ENCODE results near the gene ZNF207. TPM values are rescaled to one million over a fixed set of nuclear protein-coding genes. Genes with fewer than 3 reads are reported as not detected.
A peak's percentile ranks its signal among the peaks of the same experiment; 100 is the strongest.

ZNF207 gene
- total and polyA plus RNA-seq, 9 of the 15 experiments (the other 6 are each of a cell fraction or from before 2014, with no cell fraction given), result 123 to 370 (median 250) TPM

DNA sequence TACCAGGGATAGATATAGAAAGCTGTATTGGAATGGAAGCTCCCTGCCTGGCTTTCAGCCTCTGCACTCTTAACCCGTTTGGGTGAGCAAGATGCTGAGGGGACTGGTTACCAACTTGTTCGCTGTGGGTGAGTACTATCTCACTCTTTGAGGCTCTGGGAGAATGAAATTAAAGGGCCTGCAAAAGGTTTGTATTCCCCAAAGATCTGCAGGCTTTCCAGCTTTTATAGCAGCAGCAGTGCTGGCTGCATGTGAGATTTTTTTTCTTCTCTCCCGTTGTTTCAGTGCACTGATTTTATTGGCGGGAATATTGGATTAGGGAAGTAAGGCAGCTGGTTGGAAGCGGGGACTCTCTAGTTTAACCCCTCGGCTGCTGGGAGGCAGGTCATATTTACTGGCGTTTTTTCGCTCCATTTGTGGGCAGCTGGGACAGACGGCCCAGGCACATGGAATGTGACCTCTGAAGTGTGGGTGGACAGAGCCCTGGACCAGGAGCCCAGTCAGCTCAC is 38.9 kb upstream of the ZNF207 start:
- H3K4me2 ChIP-seq (ENCODE audit: insufficient read depth, low read length), result no peak overlapping the region
- DNase-seq (ENCODE audit: extremely low read depth in 1 of 4, low spot score in 3 of 4), result no peak
- no peak overlapping the region for H3K9ac ChIP-seq (ENCODE audit: insufficient read depth in 1 of 2, low read depth in 2 of 2, low read length in 2 of 2)
- no peak overlapping the region for H3K4me3 ChIP-seq
- ChIA-PET POLR2A (interaction anchor here (0.6 to 0.7 kb wide), 2 partner anchors 35 to 98 kb away, joined by 3 read pairs; no protein-coding TSS in a partner anchor), CTCF (ENCODE audit: low intra/inter-chr PET ratio) (no interaction called here)
- no peak for FAIRE-seq
- no peak overlapping the region for H3K27ac ChIP-seq (ENCODE audit: extremely low read depth, low read depth, low read length)
- BruUV-seq (replicated peaks), result no TSS peak
- no peak for ATAC-seq
- TF ChIP-seq, protein P1, sequence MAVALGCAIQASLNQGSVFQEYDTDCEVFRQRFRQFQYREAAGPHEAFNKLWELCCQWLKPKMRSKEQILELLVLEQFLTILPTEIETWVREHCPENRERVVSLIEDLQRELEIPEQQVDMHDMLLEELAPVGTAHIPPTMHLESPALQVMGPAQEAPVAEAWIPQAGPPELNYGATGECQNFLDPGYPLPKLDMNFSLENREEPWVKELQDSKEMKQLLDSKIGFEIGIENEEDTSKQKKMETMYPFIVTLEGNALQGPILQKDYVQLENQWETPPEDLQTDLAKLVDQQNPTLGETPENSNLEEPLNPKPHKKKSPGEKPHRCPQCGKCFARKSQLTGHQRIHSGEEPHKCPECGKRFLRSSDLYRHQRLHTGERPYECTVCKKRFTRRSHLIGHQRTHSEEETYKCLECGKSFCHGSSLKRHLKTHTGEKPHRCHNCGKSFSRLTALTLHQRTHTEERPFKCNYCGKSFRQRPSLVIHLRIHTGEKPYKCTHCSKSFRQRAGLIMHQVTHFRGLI (CRISPR knock-in tag; IDR thresholded peaks at IDR 0.05), result no peak
- TF ChIP-seq NFATC3 (IDR thresholded peaks at IDR 0.05) (no peak), ZNF165 (CRISPR knock-in tag; IDR thresholded peaks at IDR 0.05; ENCODE audit: borderline replicate concordance) (no peak), RBM22 (IDR thresholded peaks at IDR 0.05; ENCODE audit: low read depth, low read length, poor library complexity, severe bottlenecking) (no peak), RFX7 (CRISPR knock-in tag; IDR thresholded peaks at IDR 0.05) (no peak), NBN (IDR thresholded peaks at IDR 0.05; ENCODE audit: low read depth) (no peak)
- TF ChIP-seq, protein P2, sequence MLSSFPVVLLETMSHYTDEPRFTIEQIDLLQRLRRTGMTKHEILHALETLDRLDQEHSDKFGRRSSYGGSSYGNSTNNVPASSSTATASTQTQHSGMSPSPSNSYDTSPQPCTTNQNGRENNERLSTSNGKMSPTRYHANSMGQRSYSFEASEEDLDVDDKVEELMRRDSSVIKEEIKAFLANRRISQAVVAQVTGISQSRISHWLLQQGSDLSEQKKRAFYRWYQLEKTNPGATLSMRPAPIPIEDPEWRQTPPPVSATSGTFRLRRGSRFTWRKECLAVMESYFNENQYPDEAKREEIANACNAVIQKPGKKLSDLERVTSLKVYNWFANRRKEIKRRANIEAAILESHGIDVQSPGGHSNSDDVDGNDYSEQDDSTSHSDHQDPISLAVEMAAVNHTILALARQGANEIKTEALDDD (IDR thresholded peaks at IDR 0.05), result 0 out of 2 replicates have a peak, but pooled peaks have one; percentile 19
- peaks cover 29 to 35% of the 10 kb centered on the region in 2 experiments for H3K27me3 ChIP-seq (ENCODE audit: control insufficient read depth in 2 of 2, insufficient read depth in 2 of 2, low read length in 2 of 2)
- H3K36me3 ChIP-seq (ENCODE audit: control insufficient read depth, insufficient read depth, low read length), result no peaks in the 10 kb centered on the region
- H3K79me2 ChIP-seq (ENCODE audit: control insufficient read depth, insufficient read depth, low read length), result no peaks in the 10 kb centered on the region
- intact Hi-C loops (cut with micrococcal nuclease), result no loop called here
- in situ Hi-C loops (cut with MboI), result no loop called here
- no peak overlapping the region for H2AFZ ChIP-seq (ENCODE audit: low read depth, low read length)
- H3K9me1 ChIP-seq (ENCODE audit: control insufficient read depth, insufficient read depth, low read length), result no peaks in the 10 kb centered on the region
- no peaks in the 10 kb centered on the region; a peak in 1 of 5 replicates for H3K4me1 ChIP-seq (replicated peaks in 1 of 2; ENCODE audit: control insufficient read depth in 2 of 2, insufficient read depth in 2 of 2, low read length in 2 of 2)
- H3K9me3 ChIP-seq (replicated peaks; ENCODE audit: control insufficient read depth, insufficient read depth, low read depth, low read length), result no peaks in the 10 kb centered on the region
- WGBS (ENCODE audit: insufficient coverage, low coverage, missing lambda C conversion rate), result 6% methylated on average over 9 of the region's 9 CpGs
- H4K20me1 ChIP-seq (replicated peaks; ENCODE audit: control insufficient read depth, insufficient read depth, low read length), result no peaks in the 10 kb centered on the region
